ENCODE results near the gene LRRC7. TPM values are rescaled to one million over a fixed set of nuclear protein-coding genes. Genes with fewer than 3 reads are reported as not detected.

Gene LRRC7
- total and polyA plus RNA-seq, 2 experiments from 2014 or later, result 1.2 TPM; not detected in 1

- DNase-seq (ENCODE audit: low spot score) (no peak), ATAC-seq (no peak)
- Mint-ChIP-seq H3K27me3 (ENCODE audit: insufficient read depth, low read depth, poor library complexity) (peaks cover 1% of the 10 kb centered on the region), H3K9me3 (no peaks in the 10 kb centered on the region), H3K27ac (no peak overlapping the region), H3K4me1 (no peaks in the 10 kb centered on the region), H3K4me3 (no peak overlapping the region), H3K36me3 (ENCODE audit: low read depth) (no peaks in the 10 kb centered on the region)
- Histone ChIP-seq H2AFZ (no peak overlapping the region), H3F3A (replicated peaks; ENCODE audit: low read depth) (no peaks in the 10 kb centered on the region), H3K27ac (ENCODE audit: low read depth) (no peak overlapping the region), H3K36me3 (ENCODE audit: insufficient read depth) (no peaks in the 10 kb centered on the region), H3K4me3 (no peak overlapping the region), H3K9me2 (ENCODE audit: insufficient read depth) (no peaks in the 10 kb centered on the region), H4K20me1 (replicated peaks; ENCODE audit: insufficient read depth) (no peaks in the 10 kb centered on the region), H3K4me2 (no peak overlapping the region), H3K79me2 (replicated peaks; ENCODE audit: insufficient read depth) (no peaks in the 10 kb centered on the region), H3K27me3 (ENCODE audit: insufficient read depth) (no peaks in the 10 kb centered on the region), H3K4me1 (ENCODE audit: insufficient read depth) (no peaks in the 10 kb centered on the region)
- TF ChIP-seq STAT1 (IDR thresholded peaks at IDR 0.05; ENCODE audit: unreplicated experiment) (no peak), REST (IDR thresholded peaks at IDR 0.05; ENCODE audit: unreplicated experiment) (no peak), POLR2AphosphoS5 (IDR thresholded peaks at IDR 0.05; ENCODE audit: low read depth) (no peak), EZH2 (IDR thresholded peaks at IDR 0.05; ENCODE audit: low read depth, unreplicated experiment) (no peak), ZNF114 (CRISPR knock-in tag; IDR thresholded peaks at IDR 0.05) (no peak), JUNB (IDR thresholded peaks at IDR 0.05; ENCODE audit: unreplicated experiment) (no peak), EZH2phosphoT487 (IDR thresholded peaks at IDR 0.05; ENCODE audit: unreplicated experiment) (no peak), CREB1 (CRISPR knock-in tag; IDR thresholded peaks at IDR 0.05; ENCODE audit: low read depth) (no peak), ZNF331 (CRISPR knock-in tag; IDR thresholded peaks at IDR 0.05; ENCODE audit: low read depth) (no peak), NANOG (IDR thresholded peaks at IDR 0.05; ENCODE audit: borderline replicate concordance) (no peak)
- TF ChIP-seq, protein P1, sequence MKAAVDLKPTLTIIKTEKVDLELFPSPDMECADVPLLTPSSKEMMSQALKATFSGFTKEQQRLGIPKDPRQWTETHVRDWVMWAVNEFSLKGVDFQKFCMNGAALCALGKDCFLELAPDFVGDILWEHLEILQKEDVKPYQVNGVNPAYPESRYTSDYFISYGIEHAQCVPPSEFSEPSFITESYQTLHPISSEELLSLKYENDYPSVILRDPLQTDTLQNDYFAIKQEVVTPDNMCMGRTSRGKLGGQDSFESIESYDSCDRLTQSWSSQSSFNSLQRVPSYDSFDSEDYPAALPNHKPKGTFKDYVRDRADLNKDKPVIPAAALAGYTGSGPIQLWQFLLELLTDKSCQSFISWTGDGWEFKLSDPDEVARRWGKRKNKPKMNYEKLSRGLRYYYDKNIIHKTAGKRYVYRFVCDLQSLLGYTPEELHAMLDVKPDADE (IDR thresholded peaks at IDR 0.05), result no peak
- TF ChIP-seq, protein P2, sequence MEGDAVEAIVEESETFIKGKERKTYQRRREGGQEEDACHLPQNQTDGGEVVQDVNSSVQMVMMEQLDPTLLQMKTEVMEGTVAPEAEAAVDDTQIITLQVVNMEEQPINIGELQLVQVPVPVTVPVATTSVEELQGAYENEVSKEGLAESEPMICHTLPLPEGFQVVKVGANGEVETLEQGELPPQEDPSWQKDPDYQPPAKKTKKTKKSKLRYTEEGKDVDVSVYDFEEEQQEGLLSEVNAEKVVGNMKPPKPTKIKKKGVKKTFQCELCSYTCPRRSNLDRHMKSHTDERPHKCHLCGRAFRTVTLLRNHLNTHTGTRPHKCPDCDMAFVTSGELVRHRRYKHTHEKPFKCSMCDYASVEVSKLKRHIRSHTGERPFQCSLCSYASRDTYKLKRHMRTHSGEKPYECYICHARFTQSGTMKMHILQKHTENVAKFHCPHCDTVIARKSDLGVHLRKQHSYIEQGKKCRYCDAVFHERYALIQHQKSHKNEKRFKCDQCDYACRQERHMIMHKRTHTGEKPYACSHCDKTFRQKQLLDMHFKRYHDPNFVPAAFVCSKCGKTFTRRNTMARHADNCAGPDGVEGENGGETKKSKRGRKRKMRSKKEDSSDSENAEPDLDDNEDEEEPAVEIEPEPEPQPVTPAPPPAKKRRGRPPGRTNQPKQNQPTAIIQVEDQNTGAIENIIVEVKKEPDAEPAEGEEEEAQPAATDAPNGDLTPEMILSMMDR (conservative IDR thresholded peaks at IDR 0.05; ENCODE audit: low read depth in 2 of 2), result no peak
- TF ChIP-seq, protein P3, sequence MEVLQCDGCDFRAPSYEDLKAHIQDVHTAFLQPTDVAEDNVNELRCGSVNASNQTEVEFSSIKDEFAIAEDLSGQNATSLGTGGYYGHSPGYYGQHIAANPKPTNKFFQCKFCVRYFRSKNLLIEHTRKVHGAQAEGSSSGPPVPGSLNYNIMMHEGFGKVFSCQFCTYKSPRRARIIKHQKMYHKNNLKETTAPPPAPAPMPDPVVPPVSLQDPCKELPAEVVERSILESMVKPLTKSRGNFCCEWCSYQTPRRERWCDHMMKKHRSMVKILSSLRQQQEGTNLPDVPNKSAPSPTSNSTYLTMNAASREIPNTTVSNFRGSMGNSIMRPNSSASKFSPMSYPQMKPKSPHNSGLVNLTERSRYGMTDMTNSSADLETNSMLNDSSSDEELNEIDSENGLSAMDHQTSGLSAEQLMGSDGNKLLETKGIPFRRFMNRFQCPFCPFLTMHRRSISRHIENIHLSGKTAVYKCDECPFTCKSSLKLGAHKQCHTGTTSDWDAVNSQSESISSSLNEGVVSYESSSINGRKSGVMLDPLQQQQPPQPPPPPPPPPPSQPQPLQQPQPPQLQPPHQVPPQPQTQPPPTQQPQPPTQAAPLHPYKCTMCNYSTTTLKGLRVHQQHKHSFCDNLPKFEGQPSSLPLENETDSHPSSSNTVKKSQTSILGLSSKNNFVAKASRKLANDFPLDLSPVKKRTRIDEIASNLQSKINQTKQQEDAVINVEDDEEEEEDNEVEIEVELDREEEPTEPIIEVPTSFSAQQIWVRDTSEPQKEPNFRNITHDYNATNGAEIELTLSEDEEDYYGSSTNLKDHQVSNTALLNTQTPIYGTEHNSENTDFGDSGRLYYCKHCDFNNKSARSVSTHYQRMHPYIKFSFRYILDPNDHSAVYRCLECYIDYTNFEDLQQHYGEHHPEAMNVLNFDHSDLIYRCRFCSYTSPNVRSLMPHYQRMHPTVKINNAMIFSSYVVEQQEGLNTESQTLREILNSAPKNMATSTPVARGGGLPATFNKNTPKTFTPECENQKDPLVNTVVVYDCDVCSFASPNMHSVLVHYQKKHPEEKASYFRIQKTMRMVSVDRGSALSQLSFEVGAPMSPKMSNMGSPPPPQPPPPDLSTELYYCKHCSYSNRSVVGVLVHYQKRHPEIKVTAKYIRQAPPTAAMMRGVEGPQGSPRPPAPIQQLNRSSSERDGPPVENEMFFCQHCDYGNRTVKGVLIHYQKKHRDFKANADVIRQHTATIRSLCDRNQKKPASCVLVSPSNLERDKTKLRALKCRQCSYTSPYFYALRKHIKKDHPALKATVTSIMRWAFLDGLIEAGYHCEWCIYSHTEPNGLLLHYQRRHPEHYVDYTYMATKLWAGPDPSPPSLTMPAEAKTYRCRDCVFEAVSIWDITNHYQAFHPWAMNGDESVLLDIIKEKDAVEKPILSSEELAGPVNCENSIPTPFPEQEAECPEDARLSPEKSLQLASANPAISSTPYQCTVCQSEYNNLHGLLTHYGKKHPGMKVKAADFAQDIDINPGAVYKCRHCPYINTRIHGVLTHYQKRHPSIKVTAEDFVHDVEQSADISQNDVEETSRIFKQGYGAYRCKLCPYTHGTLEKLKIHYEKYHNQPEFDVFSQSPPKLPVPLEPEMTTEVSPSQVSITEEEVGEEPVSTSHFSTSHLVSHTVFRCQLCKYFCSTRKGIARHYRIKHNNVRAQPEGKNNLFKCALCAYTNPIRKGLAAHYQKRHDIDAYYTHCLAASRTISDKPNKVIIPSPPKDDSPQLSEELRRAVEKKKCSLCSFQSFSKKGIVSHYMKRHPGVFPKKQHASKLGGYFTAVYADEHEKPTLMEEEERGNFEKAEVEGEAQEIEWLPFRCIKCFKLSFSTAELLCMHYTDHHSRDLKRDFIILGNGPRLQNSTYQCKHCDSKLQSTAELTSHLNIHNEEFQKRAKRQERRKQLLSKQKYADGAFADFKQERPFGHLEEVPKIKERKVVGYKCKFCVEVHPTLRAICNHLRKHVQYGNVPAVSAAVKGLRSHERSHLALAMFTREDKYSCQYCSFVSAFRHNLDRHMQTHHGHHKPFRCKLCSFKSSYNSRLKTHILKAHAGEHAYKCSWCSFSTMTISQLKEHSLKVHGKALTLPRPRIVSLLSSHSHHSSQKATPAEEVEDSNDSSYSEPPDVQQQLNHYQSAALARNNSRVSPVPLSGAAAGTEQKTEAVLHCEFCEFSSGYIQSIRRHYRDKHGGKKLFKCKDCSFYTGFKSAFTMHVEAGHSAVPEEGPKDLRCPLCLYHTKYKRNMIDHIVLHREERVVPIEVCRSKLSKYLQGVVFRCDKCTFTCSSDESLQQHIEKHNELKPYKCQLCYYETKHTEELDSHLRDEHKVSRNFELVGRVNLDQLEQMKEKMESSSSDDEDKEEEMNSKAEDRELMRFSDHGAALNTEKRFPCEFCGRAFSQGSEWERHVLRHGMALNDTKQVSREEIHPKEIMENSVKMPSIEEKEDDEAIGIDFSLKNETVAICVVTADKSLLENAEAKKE (CRISPR knock-in tag; IDR thresholded peaks at IDR 0.05), result no peak
These were observed 509.3 kb downstream of the LRRC7 start for GRCh38 chr1:70077066-70077465.
